LNCAP (cell line): ENCODE data around the gene HABP2.

Experiments used
- TF ChIP-seq, protein P1 (sequence below): fragments of 450-650 bp; IDR thresholded peaks from 2 replicates; pipeline ENCODE4 v1.5.1; 2017; ENCODE audit warnings: mild to moderate bottlenecking

HABP2 gene

DNA sequence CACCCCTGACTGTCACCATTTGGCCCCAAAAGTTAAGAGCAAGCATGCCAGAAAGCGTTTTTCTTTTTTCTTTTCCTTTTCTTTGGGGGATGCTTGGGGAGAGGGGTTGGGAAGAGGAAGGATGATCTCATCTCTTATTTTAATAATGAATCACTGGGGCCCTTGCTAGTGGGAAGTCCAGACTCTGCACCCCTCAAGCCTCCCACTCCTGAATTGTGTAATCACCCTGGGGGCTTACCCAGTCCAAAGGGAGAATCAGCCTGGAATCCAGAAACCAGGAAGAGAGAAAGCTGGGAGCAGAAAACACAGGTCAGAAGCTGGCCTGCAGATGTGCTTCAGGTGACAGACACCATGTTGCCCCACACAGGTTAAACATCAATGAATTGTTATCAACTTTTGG, 14.7 kb upstream of the HABP2 start:
- TF ChIP-seq, protein P1, sequence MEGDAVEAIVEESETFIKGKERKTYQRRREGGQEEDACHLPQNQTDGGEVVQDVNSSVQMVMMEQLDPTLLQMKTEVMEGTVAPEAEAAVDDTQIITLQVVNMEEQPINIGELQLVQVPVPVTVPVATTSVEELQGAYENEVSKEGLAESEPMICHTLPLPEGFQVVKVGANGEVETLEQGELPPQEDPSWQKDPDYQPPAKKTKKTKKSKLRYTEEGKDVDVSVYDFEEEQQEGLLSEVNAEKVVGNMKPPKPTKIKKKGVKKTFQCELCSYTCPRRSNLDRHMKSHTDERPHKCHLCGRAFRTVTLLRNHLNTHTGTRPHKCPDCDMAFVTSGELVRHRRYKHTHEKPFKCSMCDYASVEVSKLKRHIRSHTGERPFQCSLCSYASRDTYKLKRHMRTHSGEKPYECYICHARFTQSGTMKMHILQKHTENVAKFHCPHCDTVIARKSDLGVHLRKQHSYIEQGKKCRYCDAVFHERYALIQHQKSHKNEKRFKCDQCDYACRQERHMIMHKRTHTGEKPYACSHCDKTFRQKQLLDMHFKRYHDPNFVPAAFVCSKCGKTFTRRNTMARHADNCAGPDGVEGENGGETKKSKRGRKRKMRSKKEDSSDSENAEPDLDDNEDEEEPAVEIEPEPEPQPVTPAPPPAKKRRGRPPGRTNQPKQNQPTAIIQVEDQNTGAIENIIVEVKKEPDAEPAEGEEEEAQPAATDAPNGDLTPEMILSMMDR, result no peak

DNA sequence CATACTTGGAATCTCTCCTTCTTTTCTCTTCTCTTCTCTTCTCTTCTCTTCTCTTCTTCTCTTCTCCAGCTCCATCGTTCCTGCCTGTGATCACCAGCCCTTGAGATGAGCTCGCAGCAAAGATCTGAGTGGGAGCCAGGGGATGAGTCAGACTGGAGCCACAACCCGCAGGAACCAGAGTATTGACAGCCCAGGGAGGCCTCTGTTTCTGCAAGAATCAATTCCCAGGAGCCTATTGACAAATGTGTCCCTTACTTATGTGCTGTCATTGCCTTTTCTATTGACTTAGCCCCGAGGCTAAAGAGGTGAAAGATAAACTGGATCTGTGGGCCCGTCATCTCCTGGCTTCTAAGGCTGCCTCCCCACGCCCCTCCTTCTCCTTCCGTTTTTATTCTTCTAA, 13.1 kb upstream of the HABP2 start:
- TF ChIP-seq, protein P1, result no peak

DNA sequence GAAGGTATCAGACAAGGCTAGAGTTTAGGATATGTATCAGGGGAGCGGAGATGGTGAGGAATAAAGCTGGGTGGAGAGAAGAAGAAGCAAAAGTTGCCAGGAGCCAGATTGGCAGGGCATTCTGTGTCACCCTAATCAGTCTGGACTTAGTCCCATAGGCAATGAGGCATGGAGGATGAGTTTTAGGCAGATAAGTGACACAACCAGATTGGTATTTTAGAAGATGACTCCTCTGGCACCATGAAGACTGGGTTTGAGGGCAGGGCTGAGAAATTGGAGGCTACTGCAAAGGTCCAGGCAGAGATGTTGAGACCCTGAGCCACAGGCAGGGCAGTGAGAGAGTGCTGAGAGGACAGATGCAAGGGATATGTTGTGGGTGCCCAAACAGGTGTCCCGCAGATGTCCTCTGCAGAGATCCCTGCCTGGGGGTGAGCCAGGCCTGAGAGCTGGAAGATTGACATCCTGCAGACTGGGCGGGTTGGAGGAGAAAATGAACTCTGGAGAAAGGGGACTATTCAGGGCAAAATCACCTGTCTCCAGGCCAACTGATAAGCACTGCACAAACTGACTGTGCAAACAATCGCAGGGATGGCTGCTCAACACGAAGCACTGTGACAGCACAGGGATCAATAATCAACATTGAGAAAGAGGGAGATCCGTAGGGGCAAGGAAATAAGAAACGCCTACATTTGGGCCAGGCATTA, 11.9 kb upstream of the HABP2 start:
- TF ChIP-seq, protein P1, result no peak

DNA sequence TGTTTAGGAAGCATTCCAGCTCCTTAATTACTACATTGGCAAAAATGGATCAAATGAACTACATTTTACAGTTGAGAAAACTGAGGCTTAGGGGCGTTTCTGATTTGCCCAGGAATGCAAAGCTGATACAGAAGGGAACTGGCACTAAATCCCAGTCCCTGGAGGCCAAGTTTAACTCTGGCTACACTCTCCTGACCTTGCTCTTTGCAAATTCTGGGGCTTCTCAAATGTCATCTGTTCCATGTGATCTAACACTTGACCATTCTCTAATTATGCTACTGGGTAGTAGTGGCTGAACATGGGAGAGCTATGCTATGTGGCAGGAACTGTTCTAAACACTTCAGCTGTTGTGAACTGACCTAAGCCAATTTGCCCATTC, 11.3 kb upstream of the HABP2 start:
- TF ChIP-seq, protein P1, result no peak

DNA sequence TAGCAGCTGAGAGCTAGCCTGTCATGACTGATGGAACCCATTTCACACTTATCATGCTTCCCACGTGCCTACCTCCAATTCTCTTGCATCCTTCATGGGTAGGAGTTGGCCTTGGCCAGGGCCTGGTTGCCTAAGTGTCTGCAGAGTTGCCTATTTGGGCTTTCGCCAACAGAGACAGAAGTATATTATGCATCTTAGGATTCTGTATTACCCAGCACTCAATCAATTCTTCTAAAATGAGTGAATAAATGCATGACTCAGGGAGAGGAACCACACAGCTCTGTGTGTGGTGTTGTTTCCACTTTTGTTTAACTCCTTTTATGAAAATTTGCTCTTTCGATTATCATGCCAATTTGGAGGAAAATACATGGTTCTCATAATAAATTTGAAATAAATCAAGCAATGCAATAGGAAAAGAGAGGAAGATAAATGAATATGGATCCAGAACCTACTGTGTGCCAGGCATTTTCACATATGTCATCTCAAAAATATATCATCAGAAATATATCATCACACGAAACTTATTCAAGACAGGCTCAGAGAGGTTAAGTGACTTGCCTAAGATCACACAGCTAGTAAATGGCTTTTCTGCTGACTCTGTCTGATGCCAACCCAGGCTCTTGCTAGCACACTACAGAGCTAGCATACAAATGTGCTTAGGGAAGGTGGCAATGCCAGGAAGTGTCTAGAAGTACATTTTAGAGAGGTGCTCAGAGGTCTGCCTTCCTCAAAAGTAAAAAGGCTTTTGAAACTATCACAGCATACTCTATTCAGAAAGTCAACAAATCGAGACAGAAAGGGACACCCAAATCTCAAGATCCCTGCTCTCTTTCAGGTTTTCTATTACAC, 9.5 kb upstream of the HABP2 start:
- TF ChIP-seq, protein P1, result no peak

DNA sequence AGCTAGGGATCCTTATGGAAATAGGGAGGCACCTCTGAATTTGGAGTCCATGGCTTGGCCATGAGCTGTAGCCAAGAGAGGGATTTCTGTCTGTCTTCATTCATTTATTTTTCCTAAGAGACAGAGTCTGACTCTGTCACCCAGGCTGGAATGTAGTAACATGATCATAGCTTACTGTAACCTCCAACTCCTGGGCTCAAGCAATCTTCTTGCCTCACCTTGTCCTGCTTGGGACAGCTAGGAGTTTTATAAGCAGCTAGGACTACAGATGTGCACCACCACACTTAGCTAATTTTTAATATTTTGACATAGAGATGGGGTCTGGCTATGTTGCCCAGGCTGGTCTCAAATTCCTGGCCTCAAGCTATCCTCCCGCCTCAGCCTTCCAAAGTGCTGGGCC, 8.5 kb upstream of the HABP2 start:
- TF ChIP-seq, protein P1, result no peak

DNA sequence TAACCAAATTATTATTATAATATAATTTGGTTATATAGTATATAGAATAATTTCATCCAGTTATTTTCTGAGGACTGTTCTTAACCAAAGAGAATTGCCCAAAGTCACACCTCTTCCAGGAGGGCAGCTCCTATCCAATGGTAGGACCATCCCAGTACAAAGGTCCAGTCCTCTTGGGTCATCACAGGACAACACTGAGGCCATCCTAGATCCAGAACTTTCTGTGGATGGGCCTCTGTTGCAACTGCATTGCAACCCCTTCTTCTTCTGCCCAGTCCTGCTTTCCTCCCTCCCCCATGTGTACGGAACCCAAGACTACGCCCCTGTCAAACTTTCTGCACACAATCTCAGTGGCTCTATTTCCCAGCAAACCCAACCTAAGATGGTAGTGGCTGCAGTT, 5.4 kb upstream of the HABP2 start:
- TF ChIP-seq, protein P1, result no peak
